ENCODE data around the gene HOXA3. TPM values are rescaled to one million over a fixed set of nuclear protein-coding genes. Genes with fewer than 3 reads are reported as not detected.
A peak's percentile ranks its signal among the peaks of the same experiment; 100 is the strongest.

Gene HOXA3
- total RNA-seq, 1 donor from 2014 or later = not detected

DNA sequence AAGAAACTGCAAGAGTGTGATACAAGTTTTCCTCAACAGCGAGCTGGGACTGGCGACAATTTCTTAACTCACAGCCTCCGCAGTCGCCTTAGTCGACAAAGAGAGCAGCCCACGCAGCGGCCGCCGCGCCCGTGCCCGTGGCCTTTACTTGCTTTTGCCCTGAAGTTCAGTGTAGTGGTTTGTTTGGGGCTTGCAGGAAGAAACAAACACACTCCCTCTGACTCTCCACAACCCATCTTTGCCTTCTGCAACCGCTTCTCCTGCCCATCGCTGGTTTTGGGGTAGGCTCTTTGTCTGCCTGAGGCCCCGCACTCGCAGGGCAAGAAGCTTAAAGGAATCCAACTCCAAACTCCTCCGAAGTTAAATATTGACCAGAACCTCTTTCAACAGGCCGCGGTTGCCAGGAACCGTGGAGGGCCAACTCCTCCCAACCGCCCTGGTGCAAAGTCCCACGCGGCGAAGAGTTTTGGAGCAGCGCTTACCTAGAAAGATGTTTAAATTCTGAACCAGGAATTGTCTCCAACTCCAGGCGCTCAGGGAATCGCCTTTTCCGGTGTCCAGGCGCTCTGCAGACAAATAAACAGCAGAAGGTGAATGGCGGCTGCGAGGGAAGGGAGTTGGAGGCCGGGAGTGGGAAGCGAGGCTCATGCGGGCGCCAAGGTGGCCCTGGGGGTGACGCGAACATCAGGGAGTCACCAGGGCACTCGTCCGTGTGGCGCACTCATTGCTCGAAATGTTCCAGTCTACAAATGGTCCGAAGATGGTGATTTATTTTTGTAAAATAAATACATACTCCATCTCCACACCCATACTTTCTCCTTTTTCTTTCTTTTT lies 30.1 kb downstream of the HOXA3 start:
- Histone ChIP-seq H3K4me1 (ENCODE audit: insufficient read depth, low read length) (peaks cover 11% of the 10 kb centered on the region), H2AFZ (ENCODE audit: low read depth, low read length) (no peak overlapping the region), H3K9ac (ENCODE audit: low read length) (peak overlapping the region; percentile 83), H3K27ac (ENCODE audit: low read depth, low read length) (peak overlapping the region; percentile 84), H3K4me3 (ENCODE audit: insufficient read depth, low read depth, low read length) (peak overlapping the region; percentile 60), H3K79me2 (ENCODE audit: insufficient read depth, low read length) (peaks cover 37% of the 10 kb centered on the region), H3K36me3 (ENCODE audit: insufficient read depth, low read length) (no peaks in the 10 kb centered on the region), H3K27me3 (ENCODE audit: insufficient read depth, low read length) (peaks cover 66% of the 10 kb centered on the region), H3K4me2 (ENCODE audit: low read length) (peak overlapping the region; percentile 83), H3K9me3 (ENCODE audit: insufficient read depth, low read depth, low read length) (no peaks in the 10 kb centered on the region), H4K20me1 (ENCODE audit: insufficient read depth, low read length) (no peaks in the 10 kb centered on the region)
- DNase-seq (ENCODE audit: low read depth) (peak; percentile 18), FAIRE-seq (no peak)
- no peak for TF ChIP-seq EZH2 (IDR thresholded peaks at IDR 0.05; ENCODE audit: insufficient read depth, low read length)
- Mint-ChIP-seq H3K27ac (ENCODE audit: unreplicated experiment) (no peak overlapping the region), H3K4me1 (ENCODE audit: low read depth, unreplicated experiment) (peaks cover 2% of the 10 kb centered on the region), H3K27me3 (ENCODE audit: low read depth, unreplicated experiment) (peaks cover 99% of the 10 kb centered on the region), H3K9me3 (ENCODE audit: unreplicated experiment) (peaks cover 50% of the 10 kb centered on the region), H3K36me3 (ENCODE audit: low read depth, unreplicated experiment) (peaks cover 2% of the 10 kb centered on the region), H3K4me3 (ENCODE audit: unreplicated experiment) (no peak overlapping the region)

DNA sequence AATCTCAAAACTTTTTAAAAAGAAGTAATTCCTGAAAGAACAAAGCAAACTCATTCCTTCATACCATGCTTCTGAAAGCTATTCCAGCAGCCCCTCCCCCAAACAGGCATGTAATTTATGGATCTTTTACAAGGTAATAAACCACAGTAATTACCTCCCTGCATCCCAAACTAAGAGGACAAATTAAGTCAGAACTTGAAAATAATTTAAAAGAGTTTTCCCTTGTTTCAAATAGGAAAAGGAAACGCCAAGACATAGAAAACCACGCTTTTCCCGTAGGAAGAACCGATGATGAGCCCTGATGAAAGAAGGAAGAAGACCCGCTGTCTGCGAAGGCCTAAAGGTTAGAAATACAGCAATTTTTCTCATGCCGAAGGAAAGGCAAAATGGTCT lies 30.7 kb downstream of the HOXA3 start:
- Mint-ChIP-seq H3K36me3 (ENCODE audit: low read depth, unreplicated experiment) (peaks cover 2% of the 10 kb centered on the region), H3K4me3 (ENCODE audit: unreplicated experiment) (no peak overlapping the region), H3K9me3 (ENCODE audit: unreplicated experiment) (peaks cover 50% of the 10 kb centered on the region), H3K27ac (ENCODE audit: unreplicated experiment) (no peak overlapping the region), H3K4me1 (ENCODE audit: low read depth, unreplicated experiment) (peaks cover 2% of the 10 kb centered on the region), H3K27me3 (ENCODE audit: low read depth, unreplicated experiment) (peaks cover 99% of the 10 kb centered on the region)
- H3K4me3 ChIP-seq (ENCODE audit: insufficient read depth, low read depth, low read length) = peak overlapping the region; percentile 60
- FAIRE-seq = no peak
- peak overlapping the region; percentile 83 for H3K9ac ChIP-seq (ENCODE audit: low read length)
- H4K20me1 ChIP-seq (ENCODE audit: insufficient read depth, low read length) = no peaks in the 10 kb centered on the region
- TF ChIP-seq, protein P1, sequence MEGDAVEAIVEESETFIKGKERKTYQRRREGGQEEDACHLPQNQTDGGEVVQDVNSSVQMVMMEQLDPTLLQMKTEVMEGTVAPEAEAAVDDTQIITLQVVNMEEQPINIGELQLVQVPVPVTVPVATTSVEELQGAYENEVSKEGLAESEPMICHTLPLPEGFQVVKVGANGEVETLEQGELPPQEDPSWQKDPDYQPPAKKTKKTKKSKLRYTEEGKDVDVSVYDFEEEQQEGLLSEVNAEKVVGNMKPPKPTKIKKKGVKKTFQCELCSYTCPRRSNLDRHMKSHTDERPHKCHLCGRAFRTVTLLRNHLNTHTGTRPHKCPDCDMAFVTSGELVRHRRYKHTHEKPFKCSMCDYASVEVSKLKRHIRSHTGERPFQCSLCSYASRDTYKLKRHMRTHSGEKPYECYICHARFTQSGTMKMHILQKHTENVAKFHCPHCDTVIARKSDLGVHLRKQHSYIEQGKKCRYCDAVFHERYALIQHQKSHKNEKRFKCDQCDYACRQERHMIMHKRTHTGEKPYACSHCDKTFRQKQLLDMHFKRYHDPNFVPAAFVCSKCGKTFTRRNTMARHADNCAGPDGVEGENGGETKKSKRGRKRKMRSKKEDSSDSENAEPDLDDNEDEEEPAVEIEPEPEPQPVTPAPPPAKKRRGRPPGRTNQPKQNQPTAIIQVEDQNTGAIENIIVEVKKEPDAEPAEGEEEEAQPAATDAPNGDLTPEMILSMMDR (IDR thresholded peaks at IDR 0.05; ENCODE audit: insufficient read depth, low read depth, low read length) = no peak
- no peak for TF ChIP-seq EZH2 (IDR thresholded peaks at IDR 0.05; ENCODE audit: insufficient read depth, low read length)
- H3K27me3 ChIP-seq (ENCODE audit: insufficient read depth, low read length) = peaks cover 68% of the 10 kb centered on the region
- H3K4me1 ChIP-seq (ENCODE audit: insufficient read depth, low read length) = peaks cover 11% of the 10 kb centered on the region
- no peak for DNase-seq (ENCODE audit: low read depth)
- H2AFZ ChIP-seq (ENCODE audit: low read depth, low read length) = no peak overlapping the region
- peak overlapping the region; percentile 83 for H3K4me2 ChIP-seq (ENCODE audit: low read length)
- H3K27ac ChIP-seq (ENCODE audit: low read depth, low read length) = peak overlapping the region; percentile 84
- peaks cover 43% of the 10 kb centered on the region for H3K79me2 ChIP-seq (ENCODE audit: insufficient read depth, low read length)
- no peaks in the 10 kb centered on the region for H3K9me3 ChIP-seq (ENCODE audit: insufficient read depth, low read depth, low read length)
- no peaks in the 10 kb centered on the region for H3K36me3 ChIP-seq (ENCODE audit: insufficient read depth, low read length)

DNA sequence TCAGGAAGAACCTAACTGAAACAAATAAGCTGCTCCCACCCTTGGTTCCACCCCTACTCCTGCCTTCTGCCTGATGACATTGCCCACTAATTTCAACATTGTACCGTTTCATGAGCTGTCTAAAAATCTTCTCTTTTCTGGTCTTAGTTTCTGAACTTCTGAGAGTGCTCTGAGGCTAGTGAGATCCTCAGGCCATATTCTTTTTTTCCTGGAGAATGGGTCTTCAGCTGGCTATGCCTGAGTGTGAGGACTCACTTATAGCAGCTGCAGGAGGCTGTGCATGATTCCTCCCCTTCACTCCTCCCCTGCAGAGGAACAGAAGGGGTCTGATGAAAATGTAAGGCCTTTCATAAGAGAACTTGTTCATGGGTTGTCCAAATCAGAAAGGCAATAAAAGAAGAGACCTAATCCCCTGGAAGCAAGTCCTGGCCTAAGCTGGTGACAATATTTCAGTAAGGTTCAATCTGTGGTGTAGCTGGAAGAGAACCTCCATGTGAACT lies 32.9 kb downstream of the HOXA3 start:
- Mint-ChIP-seq H3K27ac (ENCODE audit: unreplicated experiment) (no peak overlapping the region), H3K36me3 (ENCODE audit: low read depth, unreplicated experiment) (peaks cover 2% of the 10 kb centered on the region), H3K27me3 (ENCODE audit: low read depth, unreplicated experiment) (peaks cover 98% of the 10 kb centered on the region), H3K9me3 (ENCODE audit: unreplicated experiment) (peaks cover 41% of the 10 kb centered on the region), H3K4me1 (ENCODE audit: low read depth, unreplicated experiment) (peaks cover 2% of the 10 kb centered on the region), H3K4me3 (ENCODE audit: unreplicated experiment) (no peak overlapping the region)
- Histone ChIP-seq H3K79me2 (ENCODE audit: insufficient read depth, low read length) (peaks cover 61% of the 10 kb centered on the region), H3K9ac (ENCODE audit: low read length) (no peak overlapping the region), H3K4me2 (ENCODE audit: low read length) (peak overlapping the region; percentile 43), H4K20me1 (ENCODE audit: insufficient read depth, low read length) (peaks cover 4% of the 10 kb centered on the region), H3K36me3 (ENCODE audit: insufficient read depth, low read length) (no peaks in the 10 kb centered on the region), H3K27ac (ENCODE audit: low read depth, low read length) (no peak overlapping the region), H3K27me3 (ENCODE audit: insufficient read depth, low read length) (peaks cover 76% of the 10 kb centered on the region), H3K9me3 (ENCODE audit: insufficient read depth, low read depth, low read length) (no peaks in the 10 kb centered on the region), H3K4me3 (ENCODE audit: insufficient read depth, low read depth, low read length) (no peak overlapping the region), H3K4me1 (ENCODE audit: insufficient read depth, low read length) (peaks cover 11% of the 10 kb centered on the region), H2AFZ (ENCODE audit: low read depth, low read length) (no peak overlapping the region)
- FAIRE-seq (no peak), DNase-seq (ENCODE audit: low read depth) (peak; percentile 14)
- no peak for TF ChIP-seq EZH2 (IDR thresholded peaks at IDR 0.05; ENCODE audit: insufficient read depth, low read length)
- TF ChIP-seq, protein P1 (IDR thresholded peaks at IDR 0.05; ENCODE audit: insufficient read depth, low read depth, low read length) = no peak
